Activated naive CD4-positive, alpha-beta T cell treated with anti-CD3 and anti-CD28 coated beads for 36 hours (primary cell): ENCODE results near the gene RALGAPA1. TPM values are rescaled to one million over a fixed set of nuclear protein-coding genes. Genes with fewer than 3 reads are reported as not detected.
"Not testable (repeated sequence)": the region's sequence is repeated elsewhere in the genome, so short reads cannot be mapped to it uniquely, and the experiment has no call there.

Experiments
- CTCF ChIA-PET: fragments of 350-600 bp; sonication (Branson Sonifier 250); formaldehyde crosslinking; loops from one replicate; lab custom pipeline; 2021; ENCODE audit warnings: antibody characterized with exemption; lab: Charles Lee
- DNase-seq: peaks from one replicate; pipeline ENCODE4 v3.0.0-alpha.2; 2020
- H3K27ac Mint-ChIP-seq: one replicate; pipeline ENCODE4 v1.8.0; 2021; ENCODE audit warnings: mild to moderate bottlenecking, mixed read lengths
- H3K27me3 Mint-ChIP-seq: one replicate; pipeline ENCODE4 v1.8.0; 2021; ENCODE audit warnings: low read depth, mixed read lengths
- H3K36me3 Mint-ChIP-seq: one replicate; pipeline ENCODE4 v1.8.0; 2021; ENCODE audit warnings: low read depth, mixed read lengths
- H3K4me1 Mint-ChIP-seq: one replicate; pipeline ENCODE4 v1.8.0; 2021; ENCODE audit warnings: low read depth, mixed read lengths
- H3K4me3 Mint-ChIP-seq: one replicate; pipeline ENCODE4 v1.8.0; 2021; ENCODE audit warnings: mild to moderate bottlenecking, moderate library complexity, mixed read lengths
- H3K9me3 Mint-ChIP-seq: one replicate; pipeline ENCODE4 v1.8.0; 2021; ENCODE audit warnings: mixed read lengths
- intact Hi-C: fragments of 100-400 bp; cut with micrococcal nuclease; formaldehyde crosslinking; loops from one replicate; pipeline ENCODE4 v1.15.1; 2023
- total RNA-seq, 2 experiments: library from RNA; stranded (reverse); gene quantifications; one replicate each; pipeline ENCODE4 v1.2.3, GENCODE V29; 2021

Gene RALGAPA1
- total RNA-seq, 2 experiments from 2014 or later: 18.6 to 21.0 TPM

DNA sequence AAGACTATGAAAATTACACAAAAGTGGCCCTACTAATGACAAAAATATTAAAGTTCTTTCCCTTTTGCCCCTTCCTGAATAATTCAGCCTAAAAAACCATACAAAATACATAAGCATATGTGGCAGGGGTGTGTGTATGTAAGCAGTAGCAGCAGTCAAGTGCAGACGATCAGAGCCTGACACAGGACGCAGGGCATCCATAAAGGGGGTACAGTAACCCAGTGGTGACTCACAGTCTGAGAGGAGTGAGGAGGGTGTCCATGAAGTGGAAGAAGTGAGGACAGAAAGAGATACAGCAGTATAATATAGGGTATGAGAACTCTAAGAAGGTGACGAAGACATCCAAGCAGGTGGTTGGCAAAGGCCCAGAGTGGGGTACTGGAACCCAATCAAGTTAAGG is 56.7 kb downstream of the RALGAPA1 start:
- Mint-ChIP-seq H3K4me1 (no peaks in the 10 kb centered on the region), H3K4me3 (no peak overlapping the region), H3K9me3 (no peaks in the 10 kb centered on the region), H3K36me3 (peaks cover 19% of the 10 kb centered on the region), H3K27me3 (no peaks in the 10 kb centered on the region), H3K27ac (no peak overlapping the region)
- intact Hi-C loops: no loop called here
- CTCF ChIA-PET: no interaction called here
- DNase-seq: no peak

DNA sequence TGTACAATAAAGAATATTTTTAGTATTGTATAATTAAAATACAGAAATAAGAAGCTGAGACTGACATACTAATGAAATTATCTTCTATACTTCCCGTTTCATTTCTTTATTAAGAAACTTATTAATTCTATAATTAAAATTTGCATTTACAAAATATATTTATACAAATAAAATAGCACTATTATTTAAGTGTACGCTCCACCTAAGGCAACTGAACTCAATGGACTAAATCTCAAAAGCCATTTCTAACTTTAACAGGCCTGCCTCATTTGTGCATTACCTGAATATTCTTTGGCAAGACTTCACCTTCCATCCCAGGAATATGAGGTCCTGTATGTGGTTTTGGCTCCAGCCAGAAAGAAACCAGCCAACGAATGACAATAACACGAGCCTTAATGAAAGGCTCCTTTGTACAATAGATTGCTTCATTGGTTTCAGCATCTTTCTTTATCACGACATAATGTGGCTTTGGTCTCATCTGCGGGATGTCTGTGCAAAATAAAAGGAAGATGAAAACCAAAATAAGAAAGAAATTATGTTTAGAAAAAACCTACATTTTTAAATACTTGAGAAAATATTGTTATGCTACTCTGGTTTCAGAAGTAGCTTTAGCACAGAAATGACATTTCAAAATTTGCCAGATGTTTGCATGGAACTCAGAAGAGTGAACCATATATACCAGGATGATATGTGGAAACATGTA is 58.7 kb downstream of the RALGAPA1 start:
- H3K27me3 Mint-ChIP-seq: no peaks in the 10 kb centered on the region
- H3K9me3 Mint-ChIP-seq: no peaks in the 10 kb centered on the region
- DNase-seq: no peak
- peaks cover 16% of the 10 kb centered on the region for H3K36me3 Mint-ChIP-seq
- no peak overlapping the region for H3K4me3 Mint-ChIP-seq
- CTCF ChIA-PET: interaction anchor here (1.6 kb wide), 1 partner anchor 19 kb away, joined by 3 read pairs; no protein-coding TSS in a partner anchor
- no peak overlapping the region for H3K27ac Mint-ChIP-seq
- H3K4me1 Mint-ChIP-seq: no peaks in the 10 kb centered on the region
- intact Hi-C loops: no loop called here

GRCh38 chr14:35747379-35747778 is 61.7 kb downstream of the RALGAPA1 start:
- DNase-seq: no peak
- Mint-ChIP-seq H3K4me1 (peaks cover 4% of the 10 kb centered on the region), H3K36me3 (peaks cover 8% of the 10 kb centered on the region), H3K27me3 (no peaks in the 10 kb centered on the region), H3K27ac (no peak overlapping the region), H3K9me3 (no peaks in the 10 kb centered on the region), H3K4me3 (no peak overlapping the region)
- CTCF ChIA-PET: interaction anchor here (1.3 kb wide), 1 partner anchor 68 kb away, joined by 7 read pairs; no protein-coding TSS in a partner anchor
- intact Hi-C loops: no loop called here

- H3K27me3 Mint-ChIP-seq: no peaks in the 10 kb centered on the region
- no peak overlapping the region for H3K4me3 Mint-ChIP-seq
- no peak overlapping the region for H3K27ac Mint-ChIP-seq
- CTCF ChIA-PET: interaction anchor here (0.6 to 1.2 kb wide), 3 partner anchors 57 to 629 kb away, joined by 3 to 5 read pairs (median 4); partner anchors contain the start of gene BRMS1L
- DNase-seq: no peak
- H3K36me3 Mint-ChIP-seq: peaks cover 12% of the 10 kb centered on the region
- peaks cover 10% of the 10 kb centered on the region for H3K4me1 Mint-ChIP-seq
- intact Hi-C loops: no loop called here
- no peaks in the 10 kb centered on the region for H3K9me3 Mint-ChIP-seq
Measured at GRCh38 chr14:35742442-35742841, 66.7 kb downstream of the RALGAPA1 start.

GRCh38 chr14:35742032-35742371 is 67.1 kb downstream of the RALGAPA1 start:
- Mint-ChIP-seq H3K27me3 (no peaks in the 10 kb centered on the region), H3K36me3 (peaks cover 9% of the 10 kb centered on the region), H3K9me3 (no peaks in the 10 kb centered on the region), H3K27ac (no peak overlapping the region), H3K4me3 (no peak overlapping the region), H3K4me1 (peaks cover 10% of the 10 kb centered on the region)
- intact Hi-C loops: no loop called here
- CTCF ChIA-PET: interaction anchor here (1.2 kb wide), 1 partner anchor 84 kb away, joined by 3 read pairs; the partner anchor contains the start of gene BRMS1L
- no peak for DNase-seq

GRCh38 chr14:35741345-35742031 is 67.6 kb downstream of the RALGAPA1 start:
- Mint-ChIP-seq H3K9me3 (no peaks in the 10 kb centered on the region), H3K4me3 (no peak overlapping the region), H3K4me1 (peaks cover 10% of the 10 kb centered on the region), H3K27me3 (no peaks in the 10 kb centered on the region), H3K27ac (no peak overlapping the region), H3K36me3 (peaks cover 10% of the 10 kb centered on the region)
- intact Hi-C loops: no loop called here
- CTCF ChIA-PET: no interaction called here
- DNase-seq: no peak

- H3K27me3 Mint-ChIP-seq: no peaks in the 10 kb centered on the region
- intact Hi-C loops: no loop called here
- H3K4me1 Mint-ChIP-seq: peaks cover 10% of the 10 kb centered on the region
- DNase-seq: no peak
- CTCF ChIA-PET: no interaction called here
- no peak overlapping the region for H3K4me3 Mint-ChIP-seq
- no peak overlapping the region for H3K27ac Mint-ChIP-seq
- H3K9me3 Mint-ChIP-seq: no peaks in the 10 kb centered on the region
- H3K36me3 Mint-ChIP-seq: peaks cover 18% of the 10 kb centered on the region
Measured at GRCh38 chr14:35740215-35740614, 68.9 kb downstream of the RALGAPA1 start.

DNA sequence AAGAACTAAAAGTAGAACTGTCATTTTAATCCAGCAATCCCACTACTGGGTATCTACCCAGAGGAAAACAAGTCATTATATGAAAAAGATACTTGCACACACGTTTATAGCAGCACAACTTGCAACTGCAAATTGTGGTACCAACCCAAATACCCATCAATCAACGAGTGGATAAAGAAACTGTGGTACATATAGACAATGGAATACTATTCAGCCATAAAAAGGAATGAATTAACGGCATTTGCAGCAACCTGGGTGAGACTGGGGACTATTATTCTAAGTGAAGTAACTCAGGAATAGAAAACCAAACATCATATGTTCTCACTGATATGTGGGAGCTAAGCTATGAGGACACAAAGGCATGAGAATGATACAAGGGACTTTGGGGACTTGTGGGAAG is 73.9 kb downstream of the RALGAPA1 start:
- H3K4me1 Mint-ChIP-seq, intact Hi-C loops, H3K9me3 Mint-ChIP-seq, DNase-seq, H3K27me3 Mint-ChIP-seq, H3K4me3 Mint-ChIP-seq, H3K27ac Mint-ChIP-seq: not testable (repeated sequence)
- CTCF ChIA-PET: interaction anchor here (0.6 kb wide), 1 partner anchor 68 kb away, joined by 3 read pairs; no protein-coding TSS in a partner anchor
- peaks cover 35% of the 10 kb centered on the region for H3K36me3 Mint-ChIP-seq

- DNase-seq, CTCF ChIA-PET, H3K9me3 Mint-ChIP-seq, H3K27me3 Mint-ChIP-seq, intact Hi-C loops, H3K4me1 Mint-ChIP-seq, H3K27ac Mint-ChIP-seq, H3K4me3 Mint-ChIP-seq: not testable (repeated sequence)
- H3K36me3 Mint-ChIP-seq: peaks cover 32% of the 10 kb centered on the region
Measured at GRCh38 chr14:35733510-35733909, 75.6 kb downstream of the RALGAPA1 start.

DNA sequence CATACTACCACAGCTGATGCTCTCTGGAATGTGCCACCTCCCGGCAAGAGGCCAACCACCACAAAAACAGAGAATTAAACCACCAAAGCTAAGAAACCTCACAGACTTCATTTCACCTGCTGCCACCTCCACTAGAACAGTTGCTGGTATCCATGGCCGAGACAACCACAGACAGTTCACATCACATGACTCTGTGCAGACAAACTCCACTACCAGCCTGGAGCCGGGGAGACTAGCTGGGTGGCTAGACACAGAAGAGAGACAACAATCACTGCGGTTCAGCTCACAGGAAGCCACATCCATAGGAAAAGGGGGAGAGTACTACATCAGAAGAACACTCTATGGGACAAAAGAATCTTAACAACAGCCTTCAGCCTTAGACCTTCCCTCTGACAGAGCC is 78.2 kb downstream of the RALGAPA1 start:
- DNase-seq: no peak
- Mint-ChIP-seq H3K4me1 (no peaks in the 10 kb centered on the region), H3K9me3 (no peaks in the 10 kb centered on the region), H3K4me3 (no peak overlapping the region), H3K27ac (no peak overlapping the region), H3K36me3 (peaks cover 28% of the 10 kb centered on the region), H3K27me3 (no peaks in the 10 kb centered on the region)
- CTCF ChIA-PET: interaction anchor here (1.2 kb wide), 1 partner anchor 19 kb away, joined by 3 read pairs; no protein-coding TSS in a partner anchor
- intact Hi-C loops: no loop called here

DNA sequence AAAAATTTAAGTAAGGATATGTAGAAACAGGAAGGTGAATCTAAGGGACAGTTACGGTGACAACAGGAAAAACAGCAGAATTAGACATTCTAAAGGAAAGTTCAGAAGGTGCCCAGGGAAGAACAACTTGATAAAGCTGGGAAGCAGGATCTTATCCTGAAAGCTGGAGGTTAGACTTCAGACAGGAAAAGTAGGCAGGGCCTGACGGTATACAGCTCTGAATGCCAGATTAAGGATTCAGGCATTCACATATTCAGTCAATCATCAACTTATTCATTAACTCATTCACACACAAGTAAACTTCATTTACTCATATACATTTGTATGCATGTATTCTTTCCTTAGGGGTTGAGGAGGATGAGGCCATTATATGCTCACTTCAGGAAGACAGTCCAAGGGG is 81.3 kb downstream of the RALGAPA1 start:
- H3K36me3 Mint-ChIP-seq: peaks cover 8% of the 10 kb centered on the region
- no peak overlapping the region for H3K4me3 Mint-ChIP-seq
- no peak overlapping the region for H3K27ac Mint-ChIP-seq
- CTCF ChIA-PET: interaction anchor here (0.7 to 1.0 kb wide), 2 partner anchors 17 to 25 kb away, joined by 3 read pairs; no protein-coding TSS in a partner anchor
- no peaks in the 10 kb centered on the region for H3K27me3 Mint-ChIP-seq
- intact Hi-C loops: no loop called here
- no peak for DNase-seq
- H3K9me3 Mint-ChIP-seq: no peaks in the 10 kb centered on the region
- H3K4me1 Mint-ChIP-seq: no peaks in the 10 kb centered on the region

- H3K36me3 Mint-ChIP-seq: peaks cover 6% of the 10 kb centered on the region
Measured at GRCh38 chr14:35725930-35726329, 83.2 kb downstream of the RALGAPA1 start.

More at GRCh38 chr14:35725930-35726329, 83.2 kb downstream of the RALGAPA1 start:
- Mint-ChIP-seq H3K4me3 (no peak overlapping the region), H3K27ac (no peak overlapping the region), H3K9me3 (no peaks in the 10 kb centered on the region), H3K27me3 (no peaks in the 10 kb centered on the region), H3K4me1 (no peaks in the 10 kb centered on the region)
- no peak for DNase-seq
- CTCF ChIA-PET: interaction anchor here (0.7 kb wide), 1 partner anchor 15 kb away, joined by 3 read pairs; no protein-coding TSS in a partner anchor
- intact Hi-C loops: no loop called here
